ENCODE data around the gene PRR20D.

DNA sequence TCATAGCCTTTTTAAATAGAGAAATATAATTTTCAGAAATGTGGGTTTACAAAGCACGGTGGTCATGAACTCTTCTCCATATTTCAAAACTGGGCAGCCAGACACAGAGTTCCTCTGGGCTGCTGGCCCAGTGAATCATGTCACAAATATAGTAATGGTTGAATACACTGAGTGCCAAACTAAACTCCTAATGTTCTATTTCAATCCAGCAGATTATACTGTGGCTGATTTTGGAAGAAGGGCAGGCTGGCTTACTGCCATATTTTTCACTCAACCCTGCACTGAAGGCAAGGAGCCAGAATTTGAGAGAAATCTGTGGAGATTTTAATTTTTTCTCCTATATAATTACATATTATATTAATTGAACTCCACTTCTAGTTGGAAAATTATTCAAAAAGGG lies 36.8 kb upstream of the PRR20D start:
- no peak for TF ChIP-seq REST (IDR thresholded peaks at IDR 0.05; ENCODE audit: low read depth)
- no peak for TF ChIP-seq EP300 (IDR thresholded peaks at IDR 0.05; ENCODE audit: borderline replicate concordance)
- TF ChIP-seq, protein P1, sequence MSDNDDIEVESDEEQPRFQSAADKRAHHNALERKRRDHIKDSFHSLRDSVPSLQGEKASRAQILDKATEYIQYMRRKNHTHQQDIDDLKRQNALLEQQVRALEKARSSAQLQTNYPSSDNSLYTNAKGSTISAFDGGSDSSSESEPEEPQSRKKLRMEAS (IDR thresholded peaks at IDR 0.05), result no peak
- TF ChIP-seq FOXM1 (IDR thresholded peaks at IDR 0.05; ENCODE audit: borderline replicate concordance, low read depth), result no peak
- no peak for TF ChIP-seq YY1 (IDR thresholded peaks at IDR 0.05; ENCODE audit: low read depth)
- TF ChIP-seq TCF12 (IDR thresholded peaks at IDR 0.05; ENCODE audit: low read depth), result no peak

Data from Ishikawa (cell line).